DND-41 (cell line): Measurements from ENCODE around the gene SPI1.

Source experiments
- ATAC-seq: fragments of 200-7000 bp; cut with Tn5 transposase; 3 replicates; pipeline ENCODE4 v1.9.1; 2021; ENCODE audit warnings: low read depth; ENCODE audit not compliant: insufficient read depth
- DNase-seq: peaks from one replicate; pipeline ENCODE4 v3.0.0-alpha.2; 2020
- H2AFZ ChIP-seq: 2 replicates; pipeline ENCODE4 v1.6.0; 2012; ENCODE audit warnings: low read depth, low read length
- H3K27ac ChIP-seq: 2 replicates; pipeline ENCODE4 v1.5.1; 2012; ENCODE audit warnings: low read length, inconsistent platforms
- H3K27me3 ChIP-seq: fragments of 200-600 bp; sonication (generic); 2 replicates; pipeline ENCODE4 v1.6.0; 2012; ENCODE audit warnings: low read length, mild to moderate bottlenecking, inconsistent platforms; ENCODE audit not compliant: insufficient read depth, poor library complexity
- H3K36me3 ChIP-seq: 2 replicates; pipeline ENCODE4 v1.5.1; 2012; ENCODE audit warnings: low read length, inconsistent platforms; ENCODE audit not compliant: insufficient read depth
- H3K4me1 ChIP-seq: 2 replicates; pipeline ENCODE4 v1.5.1; 2012; ENCODE audit warnings: mild to moderate bottlenecking, low read length; ENCODE audit not compliant: insufficient read depth
- H3K4me2 ChIP-seq: 2 replicates; pipeline ENCODE4 v1.6.0; 2012; ENCODE audit warnings: mild to moderate bottlenecking, moderate library complexity, low read length, inconsistent platforms; ENCODE audit not compliant: insufficient read depth
- H3K4me3 ChIP-seq, 2 experiments: fragments of 200-600 bp in 1 of 2; shearing (Covaris generic) in 1 of 2; 2 replicates each; pipeline ENCODE4 v1.5.1; 2012 to 2016; ENCODE audit warnings: inconsistent platforms in 2 of 2, low read length in 2 of 2, mild to moderate bottlenecking in 2 of 2, low read depth in 1 of 2, moderate library complexity in 1 of 2
- H3K79me2 ChIP-seq: 2 replicates; pipeline ENCODE4 v1.6.0; 2012; ENCODE audit warnings: low read length, inconsistent platforms; ENCODE audit not compliant: insufficient read depth
- H3K9ac ChIP-seq: 2 replicates; pipeline ENCODE4 v1.6.0; 2012; ENCODE audit warnings: low read depth, mild to moderate bottlenecking, inconsistent platforms, low read length, moderate library complexity
- H3K9me3 ChIP-seq: 2 replicates; pipeline ENCODE4 v1.5.1; 2012; ENCODE audit warnings: low read length, moderate library complexity, mild to moderate bottlenecking, inconsistent platforms; ENCODE audit not compliant: insufficient read depth, severe bottlenecking
- H4K20me1 ChIP-seq: 2 replicates; pipeline ENCODE4 v1.6.0; 2012; ENCODE audit warnings: low read length; ENCODE audit not compliant: insufficient read depth
- EZH2 ChIP-seq: IDR thresholded peaks from 3 replicates; pipeline ENCODE4 v1.6.1; 2012; ENCODE audit warnings: borderline replicate concordance, low read depth, mild to moderate bottlenecking, moderate library complexity, low read length, inconsistent platforms; ENCODE audit not compliant: severe bottlenecking
- TF ChIP-seq, protein P1 (sequence below): IDR thresholded peaks from 2 replicates; pipeline ENCODE4 v1.5.1; 2012; ENCODE audit warnings: borderline replicate concordance, low read length, moderate library complexity, mild to moderate bottlenecking; ENCODE audit not compliant: poor library complexity, severe bottlenecking; ENCODE audit errors: extremely low read depth

SPI1 gene

GRCh38 chr11:47378010-47378835 is at the start of gene SPI1:
SPI1 (minus strand) TSS chr11:47378547; CDS start chr11:47378353, 194 bp downstream.
- DNase-seq (no peak), ATAC-seq (no peak)
- no peaks in the 10 kb centered on the region for H3K4me1 ChIP-seq
- no peaks in the 10 kb centered on the region for H3K9me3 ChIP-seq
- no peak within 1 kb of the TSS for H3K4me2 ChIP-seq
- H3K27ac ChIP-seq: no peak within 1 kb of the TSS
- H3K27me3 ChIP-seq: no peaks in the 10 kb centered on the region
- H3K79me2 ChIP-seq: no peaks in the 10 kb centered on the region
- no peaks in the 10 kb centered on the region for H3K36me3 ChIP-seq
- no peaks in the 10 kb centered on the region for H4K20me1 ChIP-seq
- H2AFZ ChIP-seq: no peak within 1 kb of the TSS
- no peak within 1 kb of the TSS for H3K9ac ChIP-seq
- TF ChIP-seq EZH2: no peak
- TF ChIP-seq, protein P1, sequence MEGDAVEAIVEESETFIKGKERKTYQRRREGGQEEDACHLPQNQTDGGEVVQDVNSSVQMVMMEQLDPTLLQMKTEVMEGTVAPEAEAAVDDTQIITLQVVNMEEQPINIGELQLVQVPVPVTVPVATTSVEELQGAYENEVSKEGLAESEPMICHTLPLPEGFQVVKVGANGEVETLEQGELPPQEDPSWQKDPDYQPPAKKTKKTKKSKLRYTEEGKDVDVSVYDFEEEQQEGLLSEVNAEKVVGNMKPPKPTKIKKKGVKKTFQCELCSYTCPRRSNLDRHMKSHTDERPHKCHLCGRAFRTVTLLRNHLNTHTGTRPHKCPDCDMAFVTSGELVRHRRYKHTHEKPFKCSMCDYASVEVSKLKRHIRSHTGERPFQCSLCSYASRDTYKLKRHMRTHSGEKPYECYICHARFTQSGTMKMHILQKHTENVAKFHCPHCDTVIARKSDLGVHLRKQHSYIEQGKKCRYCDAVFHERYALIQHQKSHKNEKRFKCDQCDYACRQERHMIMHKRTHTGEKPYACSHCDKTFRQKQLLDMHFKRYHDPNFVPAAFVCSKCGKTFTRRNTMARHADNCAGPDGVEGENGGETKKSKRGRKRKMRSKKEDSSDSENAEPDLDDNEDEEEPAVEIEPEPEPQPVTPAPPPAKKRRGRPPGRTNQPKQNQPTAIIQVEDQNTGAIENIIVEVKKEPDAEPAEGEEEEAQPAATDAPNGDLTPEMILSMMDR: no peak
- H3K4me3 ChIP-seq: no peak within 1 kb of the TSS

GRCh38 chr11:47426062-47426956 is 48.0 kb upstream of the SPI1 start, which contains the start of gene PSMC3:
PSMC3 (minus strand) TSS chr11:47426439; CDS start chr11:47426279, 160 bp downstream.
- Histone ChIP-seq H3K4me2 (peak within 1 kb of the TSS; percentile 85), H3K4me3 (peak within 1 kb of the TSS; percentile 94 to 100), H3K27ac (peak within 1 kb of the TSS; percentile 100), H3K4me1 (peaks cover 32% of the 10 kb centered on the region), H3K36me3 (peaks cover 43% of the 10 kb centered on the region), H3K27me3 (no peaks in the 10 kb centered on the region), H2AFZ (peak within 1 kb of the TSS; percentile 99), H3K9me3 (no peaks in the 10 kb centered on the region), H3K79me2 (peaks cover 37% of the 10 kb centered on the region), H4K20me1 (peaks cover 12% of the 10 kb centered on the region), H3K9ac (peak within 1 kb of the TSS; percentile 96)
- TF ChIP-seq, protein P1: no peak
- TF ChIP-seq EZH2: no peak
- ATAC-seq (peak; percentile 89), DNase-seq (peak; percentile 97)

DNA sequence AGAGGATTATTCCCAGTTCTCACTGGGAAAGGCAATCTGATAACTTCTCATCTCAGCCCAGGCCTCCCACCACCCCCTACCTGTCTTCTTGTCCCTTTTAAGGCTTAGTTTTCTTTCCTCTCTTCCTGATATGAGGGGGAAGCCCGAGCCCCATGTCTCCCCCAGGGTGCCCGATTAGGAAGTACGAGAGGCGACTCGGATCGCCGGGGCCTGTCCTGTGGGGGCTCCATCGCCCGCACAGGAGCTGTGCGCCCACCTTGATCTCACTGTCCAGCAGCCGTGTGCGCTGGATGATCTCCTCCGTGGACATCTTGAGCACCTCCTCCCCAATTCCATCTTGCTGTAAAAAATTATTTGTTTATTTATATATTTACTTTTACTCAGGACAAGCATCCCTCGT is 47.3 kb upstream of the SPI1 start:
- H3K27ac ChIP-seq: peak overlapping the region; percentile 100
- no peaks in the 10 kb centered on the region for H3K9me3 ChIP-seq
- no peak for DNase-seq
- H3K36me3 ChIP-seq: peaks cover 50% of the 10 kb centered on the region
- H3K27me3 ChIP-seq: no peaks in the 10 kb centered on the region
- H4K20me1 ChIP-seq: peaks cover 13% of the 10 kb centered on the region
- ATAC-seq: peak; percentile 1; the same call in 1 of the 3 replicates
- H3K9ac ChIP-seq: peak overlapping the region; percentile 96
- H3K4me1 ChIP-seq: peaks cover 32% of the 10 kb centered on the region
- peaks cover 37% of the 10 kb centered on the region for H3K79me2 ChIP-seq
- H2AFZ ChIP-seq: peak overlapping the region; percentile 98
- H3K4me3 ChIP-seq: peak overlapping the region; percentile 94 to 100
- H3K4me2 ChIP-seq: peak overlapping the region; percentile 85
- TF ChIP-seq, protein P1: no peak
- TF ChIP-seq EZH2: no peak
